ENCODE results near the gene TPR. TPM values are rescaled to one million over a fixed set of nuclear protein-coding genes. Genes with fewer than 3 reads are reported as not detected.
A peak's percentile ranks its signal among the peaks of the same experiment; 100 is the strongest.

TPR gene
- total RNA-seq, 4 donors from 2014 or later, result 53.7 to 78.8 (median 70.1) TPM

- TF ChIP-seq CTCF (IDR thresholded peaks at IDR 0.05), result no peak
- TF ChIP-seq POLR2A (IDR thresholded peaks at IDR 0.05), result no peak
- no peak for TF ChIP-seq EP300 (IDR thresholded peaks at IDR 0.05)
- ATAC-seq, result no peak
- Histone ChIP-seq H3K36me3 (peaks cover 0 to 99% of the 10 kb centered on the region in 2 donors), H3K27ac (no peak overlapping the region), H3K27me3 (no peaks in the 10 kb centered on the region), H3K4me3 (no peak overlapping the region), H3K4me1 (no peaks in the 10 kb centered on the region), H3K9me3 (no peaks in the 10 kb centered on the region)
- 79 to 86% methylated on average over 4 of the region's 4 CpGs for WGBS, 2 donors (ENCODE audit: low coverage in 1 of 2)
Observed at GRCh38 chr1:186391841-186392240, 16.8 kb upstream of the TPR start.

GRCh38 chr1:186390925-186391324 lies 15.9 kb upstream of the TPR start:
- ATAC-seq, result no peak
- no peaks in the 10 kb centered on the region for H3K27me3 ChIP-seq
- no peak overlapping the region for H3K4me3 ChIP-seq
- peaks cover 0 to 99% of the 10 kb centered on the region in 2 donors for H3K36me3 ChIP-seq
- H3K4me1 ChIP-seq, result no peaks in the 10 kb centered on the region
- no peak overlapping the region for H3K27ac ChIP-seq
- 89% methylated on average over 1 of the region's 1 CpG for whole genome bisulfite sequencing, 2 donors (ENCODE audit: low coverage in 1 of 2)
- TF ChIP-seq POLR2AphosphoS5 (IDR thresholded peaks at IDR 0.05) (no peak), EP300 (IDR thresholded peaks at IDR 0.05) (no peak), CTCF (IDR thresholded peaks at IDR 0.05) (no peak), POLR2A (IDR thresholded peaks at IDR 0.05) (no peak)
- H3K9me3 ChIP-seq, result no peaks in the 10 kb centered on the region

- no peak for TF ChIP-seq POLR2AphosphoS5 (IDR thresholded peaks at IDR 0.05)
- TF ChIP-seq POLR2A (IDR thresholded peaks at IDR 0.05), result no peak
- no peak for TF ChIP-seq CTCF (IDR thresholded peaks at IDR 0.05)
- TF ChIP-seq EP300 (IDR thresholded peaks at IDR 0.05), result no peak
- no peak overlapping the region for H3K27ac ChIP-seq
- H3K27me3 ChIP-seq, result no peaks in the 10 kb centered on the region
- WGBS, 2 donors (ENCODE audit: low coverage in 1 of 2), result 66 to 82% methylated on average over 3 of the region's 3 CpGs
- no peaks in the 10 kb centered on the region for H3K9me3 ChIP-seq
- no peak overlapping the region for H3K4me3 ChIP-seq
- H3K4me1 ChIP-seq, result no peaks in the 10 kb centered on the region
- peaks cover 0 to 99% of the 10 kb centered on the region in 2 donors for H3K36me3 ChIP-seq
- no peak for ATAC-seq
Observed at GRCh38 chr1:186386725-186387383, 11.8 kb upstream of the TPR start.

- H3K27me3 ChIP-seq, result no peaks in the 10 kb centered on the region
- peak; percentile 4 for ATAC-seq
- H3K27ac ChIP-seq, result peak overlapping the region; percentile 83 to 98 (median 96)
Observed at GRCh38 chr1:186375929-186376319, 871 bp upstream of the TPR start.

More at GRCh38 chr1:186375929-186376319, 871 bp upstream of the TPR start:
- 0% methylated on average over 9 to 12 of the region's 12 CpGs for WGBS, 2 donors (ENCODE audit: low coverage in 1 of 2)
- H3K4me1 ChIP-seq, result peaks cover 10 to 57% (median 13%) of the 10 kb centered on the region in 3 donors
- peak overlapping the region; percentile 82 to 95 for H3K4me3 ChIP-seq
- H3K36me3 ChIP-seq, result peaks cover 0 to 33% of the 10 kb centered on the region in 2 donors
- H3K9me3 ChIP-seq, result no peaks in the 10 kb centered on the region
- TF ChIP-seq POLR2AphosphoS5 (IDR thresholded peaks at IDR 0.05), result no peak
- TF ChIP-seq POLR2A (IDR thresholded peaks at IDR 0.05), result no peak
- no peak for TF ChIP-seq CTCF (IDR thresholded peaks at IDR 0.05)
- no peak for TF ChIP-seq EP300 (IDR thresholded peaks at IDR 0.05)

Measured in gastroesophageal sphincter (tissue), 4 donors.